Activated T-helper 1 cell treated with anti-CD3 and anti-CD28 coated beads, Interleukin-2, amount 50 U/mL, for 16 hours (primary cell): ENCODE measurements around the gene MSH2.

ENCODE experiments used
- DNase-seq, 2 donors: peaks; one replicate each; pipeline ENCODE4 v3.0.0-alpha.2; 2020; ENCODE audit warnings: low read depth in 1 of 2, low spot score in 1 of 2

Gene MSH2

GRCh38 chr2:47504174-47504810 is 101.3 kb downstream of the MSH2 start:
- no peak for DNase-seq

- DNase-seq, result no peak
These were observed 103.1 kb downstream of the MSH2 start for GRCh38 chr2:47506024-47506423.

- no peak for DNase-seq
These were observed 103.5 kb downstream of the MSH2 start for GRCh38 chr2:47506436-47506835.

GRCh38 chr2:47508080-47508479 is 105.1 kb downstream of the MSH2 start:
- DNase-seq, result no peak

- DNase-seq, result no peak
These were observed 105.7 kb downstream of the MSH2 start for GRCh38 chr2:47508641-47509040.

GRCh38 chr2:47509250-47509649 is 106.3 kb downstream of the MSH2 start:
- no peak for DNase-seq

GRCh38 chr2:47509821-47510385 is 106.9 kb downstream of the MSH2 start:
- no peak for DNase-seq

GRCh38 chr2:47510745-47511144 is 107.8 kb downstream of the MSH2 start:
- no peak for DNase-seq

GRCh38 chr2:47512581-47513083 is 109.7 kb downstream of the MSH2 start:
- no peak for DNase-seq

- no peak for DNase-seq
These were observed 111.1 kb downstream of the MSH2 start for GRCh38 chr2:47513981-47514520.

GRCh38 chr2:47516360-47517104 is 113.6 kb downstream of the MSH2 start:
- no peak for DNase-seq

GRCh38 chr2:47518497-47519146 is 115.7 kb downstream of the MSH2 start:
- no peak for DNase-seq

- DNase-seq, result no peak
These were observed 116.2 kb downstream of the MSH2 start for GRCh38 chr2:47519147-47519537.

GRCh38 chr2:47519604-47520301 is 116.8 kb downstream of the MSH2 start:
- DNase-seq, result no peak

GRCh38 chr2:47520302-47520630 is 117.3 kb downstream of the MSH2 start:
- DNase-seq, result no peak

GRCh38 chr2:47520825-47521665 is 118.1 kb downstream of the MSH2 start:
- DNase-seq, result peak; percentile 46 to 48

- DNase-seq, result no peak
These were observed 118.8 kb downstream of the MSH2 start for GRCh38 chr2:47521666-47522285.

GRCh38 chr2:47525167-47525566 is 122.2 kb downstream of the MSH2 start:
- DNase-seq, result no peak

- no peak for DNase-seq
These were observed 125.5 kb downstream of the MSH2 start for GRCh38 chr2:47528455-47528854.

- no peak for DNase-seq
These were observed 125.9 kb downstream of the MSH2 start for GRCh38 chr2:47528874-47529273.
